Activated CD4-positive, alpha-beta T cell treated with anti-CD3 and anti-CD28 coated beads, Interleukin-2, amount 50 U/mL, for 4 hours (primary cell): ENCODE measurements around the gene VWA2.

Experiments
- DNase-seq, 2 experiments: peaks; one replicate each; pipeline ENCODE4 v3.0.0-alpha.2; 2020

VWA2 gene

DNA sequence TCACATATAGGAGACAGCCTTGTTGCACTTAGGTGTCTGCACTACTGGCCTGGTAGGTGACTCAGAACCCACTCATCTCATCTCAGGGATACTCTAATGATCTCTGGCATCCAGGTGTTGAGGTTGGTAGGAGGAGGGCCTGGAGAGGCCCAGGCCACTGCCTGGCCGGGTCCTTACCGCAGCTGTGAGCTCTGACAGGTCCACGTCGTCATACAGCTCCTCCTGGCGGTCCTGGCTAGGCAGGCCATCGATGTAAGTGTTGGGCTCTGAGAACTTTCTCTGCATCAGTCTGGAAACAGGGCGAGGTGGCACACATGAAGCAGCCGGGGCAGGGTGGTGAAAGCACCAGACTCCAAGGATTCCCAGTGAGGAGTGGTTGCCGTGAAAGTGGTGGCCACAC lies 62.1 kb downstream of the VWA2 start:
- no peak for DNase-seq

DNA sequence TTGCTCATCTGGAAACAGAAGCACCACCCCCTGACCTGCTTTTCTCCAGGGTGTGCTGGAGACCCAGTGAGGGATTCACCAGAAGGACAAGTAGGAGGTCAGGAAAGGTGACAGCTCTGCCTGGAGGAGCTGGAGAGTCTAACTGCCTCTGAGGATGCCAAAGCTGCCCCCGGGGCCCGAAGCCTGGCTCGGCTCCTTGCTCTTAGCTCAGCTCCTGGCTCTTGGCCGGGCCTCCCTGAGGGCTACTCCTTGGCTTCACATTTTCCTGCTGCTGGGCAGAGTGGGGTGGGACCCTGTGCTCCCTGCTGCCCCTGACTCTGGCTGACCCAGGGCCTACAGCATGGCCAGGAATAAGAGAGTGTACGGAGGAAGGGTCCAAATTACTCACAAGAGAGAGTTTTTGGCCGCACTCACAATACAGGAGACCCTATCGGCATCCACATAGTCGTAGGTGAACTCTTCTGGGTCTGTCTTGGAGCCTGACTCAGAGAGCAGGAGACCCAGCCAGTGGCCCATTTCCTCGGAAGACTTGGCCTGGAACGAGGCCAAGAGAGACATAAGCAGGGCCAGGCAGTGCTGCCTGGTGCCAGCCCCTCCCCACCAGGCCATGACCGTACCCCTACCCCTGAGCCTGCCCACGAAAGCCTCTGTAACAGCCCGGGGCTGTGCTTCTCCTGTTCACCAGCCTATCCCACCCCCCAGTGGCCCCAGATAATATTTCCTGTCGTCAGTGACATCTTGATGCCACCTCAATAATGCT lies 63.1 kb downstream of the VWA2 start:
- DNase-seq = no peak

DNA sequence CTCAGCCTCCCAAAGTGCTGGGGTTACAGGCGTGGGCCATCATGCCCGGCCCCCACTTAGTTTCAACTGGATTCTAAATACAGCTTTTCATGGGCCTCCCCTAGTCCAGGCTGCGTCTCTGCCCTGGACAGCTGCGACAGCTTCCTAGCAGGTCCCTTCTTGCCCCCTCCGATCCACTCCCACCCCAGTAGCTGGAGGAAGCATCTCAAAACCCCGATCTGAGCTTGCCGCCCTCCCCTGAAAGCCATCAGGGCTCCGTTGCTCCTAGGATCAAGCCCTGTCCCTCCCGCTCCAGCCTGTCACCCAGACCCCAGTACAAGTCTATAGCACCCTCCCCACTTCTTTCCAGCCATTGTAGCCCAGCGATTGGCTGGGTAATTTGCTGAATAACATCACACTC lies 64.5 kb downstream of the VWA2 start:
- DNase-seq = no peak

DNA sequence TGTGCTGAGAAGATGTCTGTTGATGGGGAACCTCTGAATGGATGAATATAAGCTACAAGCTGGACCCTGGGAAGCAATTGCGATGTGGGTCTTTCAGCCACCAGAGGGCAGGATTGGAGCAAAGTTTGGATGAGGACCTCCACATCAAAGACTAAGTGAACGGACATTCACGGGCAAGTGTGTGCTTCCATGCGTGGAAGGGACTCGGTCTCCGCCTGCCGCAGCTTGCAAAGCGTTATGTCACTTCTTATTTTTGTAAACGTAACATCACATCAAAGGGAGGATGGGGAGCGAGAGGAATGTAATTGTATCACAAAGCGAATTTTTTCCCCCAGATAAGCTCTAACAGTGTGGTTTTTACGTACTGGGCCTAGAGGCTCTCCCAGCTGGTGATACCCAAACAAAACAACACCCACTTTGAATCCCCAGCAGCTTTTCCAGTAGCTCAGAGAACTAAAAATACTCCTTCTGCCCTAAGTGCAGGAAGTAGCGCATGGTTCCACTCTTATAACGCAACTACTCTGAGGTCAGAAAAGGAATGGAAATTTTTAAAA lies 65.0 kb downstream of the VWA2 start:
- peak; percentile 51 to 58 for DNase-seq

DNA sequence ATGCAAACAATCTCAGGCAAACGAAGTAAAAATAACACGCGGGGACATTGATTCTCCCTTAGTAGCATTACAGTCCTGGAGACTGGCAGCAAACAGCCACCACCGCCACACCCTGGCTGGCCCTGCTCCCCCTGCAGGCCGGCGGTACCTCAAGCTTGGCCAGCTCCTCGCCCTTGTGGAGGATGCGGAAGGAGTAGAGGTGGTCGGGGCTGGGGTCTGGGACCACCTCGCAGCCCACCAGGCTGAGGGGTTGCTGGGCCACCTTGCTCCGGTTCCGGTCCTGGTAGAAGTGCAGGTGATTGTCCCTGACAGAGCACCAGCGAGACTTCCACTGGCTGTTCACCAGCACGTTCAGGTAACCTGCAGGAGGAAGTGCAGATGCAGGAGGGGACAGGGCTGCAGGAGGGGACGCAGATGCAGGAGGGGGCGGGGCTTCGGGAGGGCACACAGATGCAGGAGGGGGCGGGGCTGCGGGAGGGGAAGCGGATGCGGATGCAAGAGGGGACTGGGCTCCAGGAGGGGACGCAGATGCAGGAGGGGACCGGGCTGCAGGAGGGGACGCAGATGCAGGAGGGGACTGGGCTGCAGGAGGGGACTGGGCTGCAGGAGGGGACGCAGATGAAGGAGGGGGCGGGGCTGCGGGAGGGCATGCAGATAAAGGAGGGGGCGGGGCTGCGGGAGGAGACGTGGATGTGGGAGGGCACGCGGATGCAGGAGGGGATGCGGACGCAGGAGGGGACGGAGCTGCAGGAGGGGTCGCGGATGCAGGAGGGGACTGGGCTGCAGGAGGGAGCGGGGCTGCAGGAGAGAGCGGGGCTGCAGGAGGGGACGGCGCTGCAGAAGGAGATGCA lies 65.7 kb downstream of the VWA2 start:
- DNase-seq = peak; percentile 37 to 42

DNA sequence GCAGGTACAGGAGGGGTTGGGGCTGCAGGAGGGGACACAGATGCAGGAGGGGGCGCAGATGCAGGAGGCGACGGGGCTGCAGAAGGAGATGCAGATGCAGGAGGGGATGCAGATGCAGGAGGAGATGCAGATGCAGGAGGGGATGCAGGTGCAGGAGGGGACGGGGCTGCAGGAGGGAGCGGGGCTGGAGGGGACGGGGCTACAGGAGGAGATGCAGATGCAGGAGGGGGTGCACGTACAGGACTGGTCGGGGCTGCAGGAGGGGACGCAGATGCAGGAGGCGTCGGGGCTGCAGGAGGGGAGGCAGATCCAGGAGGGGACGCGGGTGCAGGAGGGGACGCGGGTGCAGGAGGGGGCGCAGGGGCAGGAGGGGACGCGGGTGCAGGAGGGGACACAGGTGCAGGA lies 66.5 kb downstream of the VWA2 start:
- no peak for DNase-seq

DNA sequence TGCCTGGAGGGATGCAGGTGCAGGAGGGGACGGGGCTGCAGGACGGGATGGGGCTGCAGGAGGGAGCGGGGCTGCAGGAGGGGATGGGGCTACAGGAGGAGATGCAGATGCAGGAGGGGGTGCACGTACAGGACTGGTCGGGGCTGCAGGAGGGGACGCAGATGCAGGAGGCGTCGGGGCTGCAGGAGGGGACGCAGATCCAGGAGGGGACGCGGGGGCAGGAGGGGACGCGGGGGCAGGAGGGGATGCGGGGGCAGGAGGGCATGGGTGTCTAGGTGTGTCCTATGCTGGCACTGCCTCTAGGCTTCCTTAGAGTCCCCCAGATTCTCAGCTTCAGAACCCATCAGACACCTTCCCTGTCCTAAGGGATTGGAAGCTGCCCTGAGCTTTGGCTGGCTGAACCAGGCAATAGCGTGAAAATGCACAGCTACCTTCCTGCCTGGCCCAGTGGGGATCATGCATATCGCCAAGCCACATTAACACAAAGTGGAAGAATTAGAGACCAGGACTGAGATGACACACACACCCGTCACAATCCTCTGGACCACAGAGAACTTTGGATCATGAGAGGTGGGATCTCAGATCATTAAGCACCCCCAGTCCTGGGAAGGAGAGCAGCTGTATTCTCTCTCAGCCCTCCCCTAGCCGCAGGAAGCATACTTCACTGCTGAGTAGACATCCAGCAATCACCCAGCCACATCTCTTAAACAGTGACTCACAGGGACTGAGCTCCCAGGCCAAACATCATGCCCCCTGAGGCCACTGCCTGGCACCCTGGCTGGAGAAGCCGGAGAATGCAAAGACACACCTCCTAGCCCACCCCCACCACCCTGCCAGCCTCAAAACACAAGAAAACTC lies 67.3 kb downstream of the VWA2 start:
- DNase-seq = no peak

DNA sequence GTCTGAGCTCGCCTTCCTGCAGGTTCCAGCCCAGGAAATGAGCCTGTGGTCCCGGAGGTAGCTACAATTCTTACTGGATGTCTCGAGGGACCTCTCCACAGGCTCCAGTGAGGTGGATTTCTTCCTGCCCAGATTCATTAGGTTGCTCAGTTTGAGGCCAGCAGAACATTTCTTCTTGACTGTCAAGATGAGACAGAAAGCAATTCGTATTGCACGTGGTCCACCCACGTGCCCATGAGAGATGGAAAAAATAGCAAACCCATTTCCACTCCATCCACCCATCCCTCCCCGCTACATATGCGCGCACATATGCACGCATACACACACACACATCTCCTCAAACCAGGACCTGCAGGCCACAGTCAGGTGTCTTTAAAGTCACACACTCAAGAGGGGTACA lies 68.7 kb downstream of the VWA2 start:
- no peak for DNase-seq

DNA sequence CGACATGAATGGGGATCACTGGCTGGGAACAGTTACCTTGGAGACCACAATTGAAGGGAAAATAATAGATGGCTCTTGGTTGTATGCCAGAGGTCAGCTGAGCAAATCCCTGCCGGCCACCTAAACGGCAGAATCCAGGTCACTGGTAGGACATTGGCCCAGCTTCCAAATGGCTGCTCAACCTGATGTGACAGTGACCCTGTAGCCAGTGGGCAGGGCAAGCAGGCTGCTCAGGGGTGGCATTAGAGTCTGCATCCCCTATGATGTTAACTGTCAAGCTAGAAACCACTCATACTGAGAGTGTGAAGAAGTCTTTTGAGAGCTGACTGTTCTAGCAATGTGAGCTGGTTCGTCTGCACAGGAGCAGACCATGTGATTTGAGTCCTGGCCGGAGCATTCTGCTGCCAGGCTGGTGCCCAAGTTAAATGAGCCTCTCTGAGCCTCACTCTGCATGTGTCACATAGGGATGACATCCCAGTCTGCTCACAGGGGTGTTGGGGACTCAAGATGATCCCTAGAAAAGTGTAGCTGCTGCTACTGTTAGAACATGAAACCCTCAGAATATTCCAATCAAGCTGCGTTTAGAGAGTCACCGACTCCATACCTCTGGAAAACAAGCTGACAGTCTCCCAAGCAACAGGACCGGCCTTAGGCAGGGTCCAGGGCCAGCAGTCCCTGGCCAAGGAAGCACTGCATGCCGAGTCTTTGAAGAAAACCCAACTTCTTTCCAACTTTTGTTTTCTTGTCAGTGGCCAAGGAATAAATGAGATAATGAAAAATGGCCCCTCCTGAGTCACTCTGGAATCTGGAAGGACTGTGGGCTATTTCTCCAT lies 69.7 kb downstream of the VWA2 start:
- no peak for DNase-seq

DNA sequence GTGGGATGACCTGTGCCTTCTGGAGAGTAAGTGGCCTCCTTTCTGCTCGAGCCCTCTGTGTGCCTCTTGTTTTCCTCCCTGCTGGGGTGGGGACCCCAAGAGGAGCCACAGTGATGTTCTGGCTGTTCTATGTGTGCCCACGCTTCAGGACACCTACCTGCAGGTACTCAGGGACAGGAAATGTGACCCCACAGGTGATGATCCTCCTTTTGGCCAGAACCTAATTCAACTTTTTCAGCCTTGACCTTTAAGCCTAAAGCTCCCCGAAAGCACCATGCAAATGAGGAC lies 70.3 kb downstream of the VWA2 start:
- DNase-seq = no peak

DNA sequence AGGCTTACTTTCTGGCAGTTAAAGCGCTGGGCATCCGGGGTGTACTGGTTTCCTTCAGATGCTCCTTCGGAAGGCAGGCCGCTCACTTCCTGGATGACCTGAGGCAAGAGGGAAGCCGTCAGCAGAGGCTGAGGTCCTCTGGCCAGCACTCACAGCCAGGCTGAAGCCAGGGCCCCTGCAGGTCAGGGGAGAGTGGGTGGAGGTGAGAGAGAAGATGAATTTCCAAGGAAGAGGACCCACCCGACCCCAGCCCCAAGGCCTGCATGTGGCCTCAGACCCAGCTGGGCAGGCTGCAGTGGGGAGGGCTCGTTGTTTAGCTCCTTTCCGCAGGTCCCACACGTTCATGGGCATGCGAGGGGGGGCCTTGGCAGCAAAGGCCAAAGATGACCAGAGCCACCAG lies 71.3 kb downstream of the VWA2 start:
- DNase-seq = no peak

DNA sequence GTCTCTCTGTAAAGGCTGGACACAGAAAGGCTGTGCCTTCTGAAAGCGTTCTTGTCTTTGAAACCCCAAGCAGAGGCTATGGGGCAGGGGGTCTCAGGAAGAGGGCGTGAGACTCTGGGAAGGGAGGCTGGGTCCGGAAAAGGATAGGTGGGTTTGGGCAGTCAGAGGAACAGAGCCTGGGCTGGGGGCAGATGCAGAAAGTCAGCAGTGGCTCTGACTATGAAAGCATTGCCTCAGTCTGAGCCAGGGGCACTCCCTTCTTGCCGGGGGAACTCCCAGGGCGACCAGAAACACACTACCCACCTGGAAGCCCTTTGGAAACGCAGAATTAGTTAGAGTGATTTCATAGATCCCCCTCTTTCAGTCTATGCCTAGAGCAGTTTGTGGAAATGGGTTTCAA lies 72.0 kb downstream of the VWA2 start:
- DNase-seq = no peak

DNA sequence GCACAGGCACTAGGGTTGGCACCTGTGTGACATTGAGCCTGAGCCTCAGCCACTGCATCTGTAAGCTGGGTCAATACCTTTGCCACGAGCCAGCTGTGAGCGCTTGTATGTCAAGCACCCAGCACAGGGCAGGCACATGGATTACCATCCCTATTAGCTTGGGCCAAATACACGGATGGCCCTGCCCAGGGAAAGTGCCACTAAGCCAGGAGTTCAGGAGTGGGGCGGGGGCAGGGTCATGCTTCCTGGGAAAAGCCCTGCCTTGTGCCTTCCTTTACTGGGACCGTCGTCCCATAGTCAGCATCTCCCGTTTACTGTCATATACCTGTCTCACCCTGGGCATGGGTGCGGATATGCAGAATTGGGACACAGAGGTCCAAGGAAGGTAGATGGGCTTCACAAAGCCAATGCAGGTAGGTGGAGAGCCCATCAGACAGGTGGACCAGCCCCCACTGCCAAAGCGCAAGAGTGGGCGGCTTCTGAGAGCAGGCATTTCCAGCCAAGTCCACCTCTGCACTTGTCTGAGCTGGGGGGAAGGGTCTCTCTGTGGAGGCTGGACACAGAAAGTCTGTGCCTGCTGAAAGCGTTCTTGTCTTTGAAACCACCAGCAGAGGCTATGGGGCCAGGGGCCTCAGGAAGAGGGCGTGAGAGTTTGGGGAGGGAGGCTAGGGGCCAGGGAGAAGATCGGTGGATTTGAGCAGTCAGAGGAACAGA lies 72.6 kb downstream of the VWA2 start:
- DNase-seq = no peak

DNA sequence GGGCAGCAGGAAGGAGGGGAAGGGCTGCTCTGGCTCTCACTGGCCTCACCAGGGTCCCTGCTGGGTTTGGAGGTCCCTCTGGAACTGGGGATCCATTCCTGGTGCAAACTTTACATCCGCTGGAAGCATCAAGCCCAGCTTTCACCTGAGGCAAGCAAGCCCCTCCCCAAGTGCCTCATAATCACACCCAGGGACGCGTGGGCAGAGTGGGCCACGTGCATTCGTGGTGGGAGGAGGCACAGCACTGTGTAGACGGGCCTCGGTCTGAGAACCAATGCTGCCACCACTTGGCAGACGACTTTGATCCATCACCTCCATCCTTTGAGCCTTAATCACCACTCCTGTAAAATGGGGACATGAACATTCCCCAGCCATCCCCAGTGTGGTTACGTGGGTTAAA lies 74.1 kb downstream of the VWA2 start:
- no peak for DNase-seq

DNA sequence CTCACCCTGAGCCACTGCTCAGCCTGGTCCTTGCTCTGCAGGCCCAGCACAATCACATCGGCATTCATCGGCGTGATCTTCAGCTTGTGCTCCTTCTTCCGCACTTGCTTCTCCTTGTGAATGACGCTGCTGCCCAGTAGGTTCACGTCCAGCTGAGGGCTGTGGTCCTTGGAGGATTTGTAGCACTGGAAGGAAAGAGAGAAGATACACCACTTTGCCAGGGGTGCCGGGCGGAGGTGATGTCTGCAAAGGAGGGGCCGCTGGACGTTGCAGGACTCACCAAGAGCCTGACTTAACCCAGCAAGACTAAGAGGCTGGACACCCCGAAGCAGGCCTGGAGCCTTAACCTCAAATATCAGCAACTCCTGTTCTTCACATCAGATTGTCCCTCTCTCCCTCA lies 74.8 kb downstream of the VWA2 start:
- DNase-seq = no peak

DNA sequence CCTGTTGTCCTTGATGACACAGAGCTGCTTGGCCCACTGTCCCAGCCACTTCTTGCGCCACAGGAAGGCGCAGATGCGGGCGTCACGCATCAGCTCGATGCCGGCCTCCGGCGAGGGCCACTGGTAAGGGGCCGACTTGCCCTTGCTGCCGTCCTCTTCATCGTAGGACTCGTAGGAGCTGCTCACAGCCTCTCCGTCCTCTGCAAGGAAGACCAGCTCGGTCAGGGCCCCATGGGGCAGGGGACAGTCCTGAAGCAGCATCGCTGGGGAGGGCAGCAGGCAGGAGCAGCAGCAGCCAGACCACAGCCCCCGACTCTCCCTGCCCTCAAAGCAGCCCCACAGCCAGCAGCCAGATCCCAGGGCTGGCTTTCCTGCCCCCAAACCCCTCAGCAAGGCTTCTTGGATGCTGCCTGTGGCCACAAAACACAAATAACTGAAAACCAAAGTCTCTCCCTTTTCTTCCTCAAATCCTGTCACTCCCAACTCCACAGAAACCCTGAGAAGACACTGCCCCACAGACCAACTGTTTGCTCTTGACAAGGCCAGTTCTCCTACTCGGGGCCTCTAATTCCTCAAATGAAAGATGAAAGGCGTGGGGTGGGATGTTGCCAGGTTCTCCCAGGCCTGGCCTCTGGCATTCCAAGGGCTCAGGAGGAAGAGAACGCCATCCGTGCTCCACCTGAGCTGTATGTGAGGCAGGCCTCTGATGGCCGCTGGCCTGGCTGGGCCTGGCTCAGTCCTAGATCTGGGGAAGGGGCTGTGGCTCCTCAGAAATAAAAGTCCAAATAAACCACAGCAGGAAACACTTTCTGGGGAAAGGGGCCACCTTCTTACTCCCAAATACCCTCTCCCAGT lies 76.7 kb downstream of the VWA2 start:
- no peak for DNase-seq

DNA sequence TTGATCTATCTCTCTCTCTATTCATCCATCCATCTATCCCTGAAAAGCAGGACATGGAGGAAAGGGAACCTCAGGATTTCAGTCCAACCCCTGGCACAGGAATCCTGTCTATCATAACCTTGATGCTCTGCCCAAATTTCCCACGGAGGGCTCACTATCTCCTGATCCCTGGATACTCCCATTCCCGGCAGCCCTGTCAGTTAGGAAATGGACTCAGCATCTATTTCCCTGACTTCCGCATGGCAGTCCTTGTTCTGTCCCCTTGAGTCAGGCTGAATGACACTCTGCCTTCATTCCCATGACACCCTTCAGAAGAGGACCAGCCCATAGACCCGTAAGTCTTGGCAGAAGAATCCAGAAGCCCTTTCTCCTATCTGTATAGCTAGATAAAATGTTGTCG lies 77.7 kb downstream of the VWA2 start:
- no peak for DNase-seq

DNA sequence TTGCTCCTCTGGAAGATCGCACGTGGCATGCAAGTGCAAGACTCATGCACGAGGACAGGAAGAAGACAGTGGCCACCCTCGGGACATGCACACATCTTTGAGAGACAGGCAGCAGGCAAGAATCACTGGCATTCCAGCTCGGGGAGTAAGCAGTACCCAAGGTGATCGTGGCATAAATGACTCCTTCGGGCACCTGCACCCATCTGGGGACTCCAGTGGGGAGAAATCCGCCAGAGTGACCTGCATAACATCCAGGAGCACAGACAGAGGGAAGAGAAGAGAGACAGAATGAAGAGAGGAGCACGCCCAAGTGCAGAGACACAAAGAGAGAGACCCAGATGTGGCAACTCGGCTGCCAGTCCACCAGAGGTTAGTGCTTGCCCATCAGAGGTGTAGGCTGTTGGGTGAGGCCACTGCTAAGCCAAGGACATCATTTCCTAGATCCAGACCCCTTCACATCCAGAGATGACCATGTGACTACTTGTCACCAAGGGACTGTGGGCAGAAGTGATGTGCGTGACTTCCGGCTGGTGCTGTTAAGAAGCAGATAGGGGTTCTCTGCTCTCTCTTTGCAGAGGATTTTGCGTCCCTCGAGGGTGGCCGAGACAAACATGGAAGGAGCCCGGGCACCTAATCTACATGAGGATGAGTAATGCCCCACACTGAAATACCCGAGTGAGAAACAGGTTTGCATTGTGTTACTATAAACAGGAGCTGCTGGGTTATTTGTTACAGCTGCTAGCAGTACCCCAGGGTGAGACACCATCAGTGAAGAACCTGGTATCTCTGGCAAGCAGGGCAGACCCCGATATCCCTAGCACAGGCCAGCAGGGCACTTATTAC lies 80.6 kb downstream of the VWA2 start:
- no peak for DNase-seq

DNA sequence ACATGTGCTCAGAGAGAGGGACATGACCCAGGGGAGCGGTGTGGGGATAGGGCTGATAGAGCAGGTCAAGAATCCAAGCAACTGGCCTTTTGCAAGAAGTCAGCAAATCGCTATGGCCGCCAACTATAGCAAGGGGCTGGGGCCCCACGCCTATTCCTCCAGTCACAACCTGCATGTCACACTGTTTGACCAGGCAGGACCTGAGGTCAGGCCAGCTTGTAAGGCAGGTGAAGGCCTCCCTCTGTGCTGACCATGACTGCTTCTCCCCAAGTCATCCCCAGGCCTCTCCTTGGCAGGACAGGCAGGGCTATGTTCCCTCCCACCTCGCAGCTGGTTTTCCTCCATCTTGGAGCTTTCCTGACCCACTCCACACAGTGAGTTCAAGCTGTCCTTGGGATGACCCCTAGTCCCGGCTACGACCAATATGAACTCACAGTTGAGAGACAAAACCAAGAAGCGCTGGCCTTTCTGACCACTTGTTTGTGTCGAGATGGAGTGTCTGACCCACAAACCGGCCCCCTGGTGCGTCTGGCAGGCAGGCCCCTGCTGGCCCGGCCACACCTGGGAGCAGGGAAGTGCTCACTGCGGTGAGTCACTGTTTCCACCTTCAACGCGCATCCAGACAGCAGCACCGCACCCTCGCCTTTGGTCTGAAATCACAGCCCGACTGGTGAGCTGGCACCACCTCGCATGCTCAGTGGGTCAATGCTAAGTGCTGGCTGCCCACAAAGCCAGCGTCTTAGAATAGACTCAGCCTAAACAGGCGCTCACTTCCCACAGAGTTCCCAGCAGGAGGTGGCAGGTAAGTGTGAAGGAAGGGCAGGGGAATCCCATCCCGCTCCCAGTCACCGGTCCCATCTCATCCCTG lies 81.4 kb downstream of the VWA2 start:
- no peak for DNase-seq
